NCI-H2171 (cell line): ENCODE data around the gene REEP3.

Source experiments
- DNase-seq: peaks from one replicate; lab custom pipeline; 2025; lab: John Stamatoyannopoulos, UW

Gene REEP3

GRCh38 chr10:63506554-63506953 lies 14.6 kb upstream of the REEP3 start:
- DNase-seq = no peak

DNA sequence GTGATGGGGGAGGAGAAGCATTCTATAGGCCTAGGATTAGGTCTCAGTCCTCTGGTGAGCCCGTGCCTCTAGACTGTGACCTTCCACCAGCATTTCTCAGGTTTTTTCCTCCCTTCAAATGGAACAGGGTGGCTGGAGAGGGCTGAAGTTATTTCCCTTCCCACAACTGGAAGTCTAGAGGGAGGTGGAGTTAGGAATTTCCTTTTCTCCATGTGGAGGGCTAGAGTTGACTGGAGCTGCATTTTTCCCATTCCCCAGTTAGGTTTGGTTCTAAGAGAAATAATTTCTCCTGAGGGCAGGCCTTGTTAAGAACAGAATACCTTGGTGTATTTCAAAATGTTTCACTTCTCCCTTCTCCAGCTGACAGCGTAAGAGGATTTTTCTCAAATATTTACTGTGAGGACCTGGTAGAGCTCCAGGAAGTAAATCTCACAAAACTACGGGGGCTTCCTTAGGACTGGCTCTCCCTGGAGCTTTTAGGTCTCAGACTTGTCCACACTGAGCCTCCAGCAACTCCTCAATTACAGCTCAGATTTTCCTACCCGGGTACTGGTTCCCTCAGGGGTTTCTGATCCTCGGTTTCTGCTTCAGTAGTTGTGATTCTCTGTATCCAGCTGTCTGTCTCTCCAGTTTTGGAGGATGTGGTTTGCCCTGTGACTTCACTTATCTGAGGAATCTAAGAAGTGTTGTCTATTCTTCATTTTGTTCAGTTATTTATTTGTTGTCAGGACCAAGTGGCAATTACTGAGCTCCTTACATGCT lies 6.0 kb upstream of the REEP3 start:
- no peak for DNase-seq

DNA sequence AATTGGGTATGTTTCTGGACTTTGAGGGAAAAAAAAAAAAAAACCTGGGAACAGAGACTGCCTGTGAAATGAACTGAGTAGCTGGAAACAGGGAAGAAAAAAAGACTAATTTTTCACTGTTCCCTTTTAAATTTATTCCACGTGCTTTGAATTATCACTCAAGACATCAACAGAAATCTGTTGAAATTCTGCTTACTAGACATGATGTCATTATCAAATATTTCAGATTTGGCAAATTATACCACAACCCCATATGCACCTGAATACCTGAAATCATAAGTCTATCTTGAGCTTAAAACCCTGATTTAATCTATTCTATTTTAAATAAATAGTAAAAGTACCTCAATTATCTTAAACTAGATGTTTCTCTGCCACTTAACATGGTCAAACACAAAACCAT lies 5.0 kb upstream of the REEP3 start:
- DNase-seq = no peak

GRCh38 chr10:63518690-63519288 lies 2.4 kb upstream of the REEP3 start:
- no peak for DNase-seq

GRCh38 chr10:63521416-63522276 lies 445 bp downstream of the REEP3 start:
- DNase-seq = peak; percentile 52

- DNase-seq = peak; percentile 36
These were observed 1.1 kb downstream of the REEP3 start for GRCh38 chr10:63522277-63522687.

DNA sequence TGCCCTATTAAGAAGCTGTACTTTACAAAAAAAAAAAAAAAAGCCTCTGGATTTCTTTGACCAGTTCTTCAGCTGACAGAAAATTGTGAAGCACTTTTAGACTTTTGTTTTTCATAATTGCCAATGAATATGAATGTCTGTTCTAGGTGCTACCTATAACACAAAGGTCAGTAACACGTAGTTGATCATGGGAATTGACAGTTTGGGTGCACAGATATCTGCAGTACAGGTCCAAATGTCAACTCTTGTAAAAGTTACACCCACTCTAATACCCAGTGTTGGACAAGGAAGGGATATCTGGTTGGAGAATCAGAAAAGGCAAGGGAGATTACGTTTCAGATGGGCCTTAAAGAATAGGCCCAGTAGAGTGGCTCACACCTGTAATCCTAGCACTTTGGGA lies 1.8 kb downstream of the REEP3 start:
- no peak for DNase-seq

GRCh38 chr10:63525021-63525420 lies 3.8 kb downstream of the REEP3 start:
- DNase-seq = no peak

- no peak for DNase-seq
These were observed 6.2 kb downstream of the REEP3 start for GRCh38 chr10:63527401-63527800.

- no peak for DNase-seq
These were observed 7.0 kb downstream of the REEP3 start for GRCh38 chr10:63528084-63528744.

- no peak for DNase-seq
These were observed 9.2 kb downstream of the REEP3 start for GRCh38 chr10:63530409-63530808.

DNA sequence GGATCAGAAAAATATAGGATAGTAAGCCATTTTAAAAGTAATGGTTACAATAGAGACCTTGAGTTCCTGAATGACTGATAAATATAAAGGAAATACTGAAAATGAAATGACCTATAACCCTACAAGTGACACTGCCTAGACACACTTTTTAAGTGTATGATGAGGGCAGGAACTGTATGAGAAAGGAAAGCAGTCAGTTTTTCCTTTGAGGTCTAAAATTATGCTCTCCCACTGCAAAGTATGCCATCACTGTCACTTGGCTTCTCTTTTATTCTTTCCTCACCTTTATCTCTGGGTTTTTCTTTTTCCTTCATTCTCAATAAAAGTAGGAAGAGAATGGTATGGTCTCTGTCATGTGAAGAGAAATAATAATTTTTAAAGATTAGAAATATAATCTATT lies 13.5 kb downstream of the REEP3 start:
- DNase-seq = no peak

DNA sequence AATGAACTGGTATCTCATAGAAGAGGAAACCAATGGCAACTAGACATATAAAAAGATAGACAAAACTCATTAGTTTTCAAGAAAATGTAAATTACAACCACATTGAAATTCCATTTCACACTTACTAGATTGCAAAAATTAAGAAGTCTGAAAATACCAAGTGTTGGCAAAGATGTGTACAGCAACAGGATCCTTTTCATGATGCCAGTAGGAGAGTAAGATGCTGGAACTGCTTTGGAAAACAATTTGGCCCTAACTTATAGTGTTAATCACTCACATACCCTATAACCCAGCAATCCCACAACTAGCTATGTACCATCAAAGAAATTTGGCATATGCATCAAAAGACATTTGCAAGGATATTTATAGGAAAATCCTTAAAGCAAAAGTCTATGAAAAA lies 15.5 kb downstream of the REEP3 start:
- DNase-seq = no peak

DNA sequence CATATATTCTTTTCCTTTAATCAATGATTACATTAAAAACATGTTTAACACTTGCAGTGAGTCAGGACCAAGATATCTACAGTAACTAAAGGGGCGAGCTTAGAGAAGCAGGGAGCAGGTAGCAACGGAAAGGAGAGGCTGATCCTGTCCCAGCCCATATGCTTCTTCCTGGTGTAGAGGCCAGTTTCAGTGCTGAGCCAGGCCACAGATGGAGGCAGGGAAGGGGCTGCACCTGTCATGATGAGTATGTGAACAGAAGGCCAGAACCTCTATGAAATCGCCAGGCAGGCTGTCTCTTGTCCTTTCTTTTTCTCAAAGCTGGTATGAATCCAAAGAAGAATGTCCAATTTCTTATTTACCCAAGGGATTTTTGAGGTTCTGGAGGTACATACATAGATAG lies 16.3 kb downstream of the REEP3 start:
- DNase-seq = peak; percentile 59

DNA sequence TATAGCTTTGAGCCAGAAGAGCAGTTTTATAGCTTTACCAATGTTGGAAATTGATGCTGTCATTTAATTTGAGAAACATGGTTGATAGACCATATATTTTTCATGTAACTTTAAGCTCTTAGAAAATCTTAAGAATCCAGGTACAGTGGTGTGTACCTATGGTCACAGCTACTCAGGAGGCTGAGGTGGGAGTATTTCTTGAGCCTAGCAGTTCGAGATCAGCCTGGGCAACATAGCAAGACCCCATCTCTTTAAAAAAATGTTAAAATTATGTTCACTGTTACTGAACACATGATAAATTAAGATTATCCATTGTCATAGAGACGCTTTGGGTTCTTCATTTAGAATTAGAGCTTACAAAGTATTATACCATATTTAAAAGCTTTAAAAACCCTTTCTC lies 18.2 kb downstream of the REEP3 start:
- DNase-seq = no peak

DNA sequence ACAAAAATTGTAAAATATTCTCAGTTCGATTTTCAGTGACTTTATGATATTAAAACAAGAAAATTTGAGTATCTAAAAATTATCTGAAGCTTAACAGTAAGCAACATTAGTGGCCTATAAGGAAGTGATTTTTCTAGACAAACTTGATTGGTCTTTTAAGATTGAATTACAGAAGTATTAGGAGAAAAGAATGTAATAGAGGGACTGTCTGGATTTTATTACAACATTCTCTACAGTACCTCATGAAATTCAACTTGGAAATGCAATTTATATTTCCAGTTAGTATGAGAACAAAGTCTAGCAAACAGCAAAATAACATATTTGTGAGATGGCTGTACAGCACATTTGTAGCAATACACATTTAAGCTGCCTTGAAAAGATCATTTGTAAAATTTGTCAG lies 18.8 kb downstream of the REEP3 start:
- DNase-seq = no peak

DNA sequence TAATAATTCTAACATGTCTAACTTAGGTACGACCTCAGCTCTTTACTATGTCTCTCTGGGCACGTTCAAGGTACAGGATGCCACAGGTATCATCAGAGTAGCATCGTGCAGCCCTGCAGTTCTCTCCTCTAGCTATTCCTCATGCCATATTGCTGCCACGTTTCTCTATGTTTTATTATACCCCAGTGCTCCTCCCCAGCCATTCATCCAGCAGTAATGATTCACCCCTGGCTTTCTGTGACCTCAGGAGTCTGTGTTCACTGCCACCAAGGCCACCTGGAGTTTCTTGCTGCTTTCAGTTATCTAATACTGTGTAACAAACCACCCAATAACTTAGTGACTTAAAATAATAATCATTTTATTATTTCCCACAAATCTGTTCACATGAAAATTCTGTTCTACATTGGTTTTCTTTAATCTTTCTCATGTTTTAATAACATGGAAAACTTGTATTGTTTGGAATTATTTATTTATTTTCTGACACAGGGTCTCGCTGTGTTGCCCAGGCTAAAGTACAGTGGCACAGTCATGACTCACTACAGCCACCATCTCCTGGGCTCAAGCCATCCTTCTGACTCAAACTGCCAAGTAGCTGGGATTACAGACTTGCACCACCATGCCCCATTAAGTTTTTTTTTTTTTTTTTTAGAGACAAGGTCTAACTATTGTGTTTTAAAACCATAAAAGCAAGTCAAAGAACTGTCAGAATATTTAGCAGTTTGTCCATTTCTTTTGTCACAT lies 21.8 kb downstream of the REEP3 start:
- no peak for DNase-seq

GRCh38 chr10:63543576-63543962 lies 22.4 kb downstream of the REEP3 start:
- DNase-seq = no peak

DNA sequence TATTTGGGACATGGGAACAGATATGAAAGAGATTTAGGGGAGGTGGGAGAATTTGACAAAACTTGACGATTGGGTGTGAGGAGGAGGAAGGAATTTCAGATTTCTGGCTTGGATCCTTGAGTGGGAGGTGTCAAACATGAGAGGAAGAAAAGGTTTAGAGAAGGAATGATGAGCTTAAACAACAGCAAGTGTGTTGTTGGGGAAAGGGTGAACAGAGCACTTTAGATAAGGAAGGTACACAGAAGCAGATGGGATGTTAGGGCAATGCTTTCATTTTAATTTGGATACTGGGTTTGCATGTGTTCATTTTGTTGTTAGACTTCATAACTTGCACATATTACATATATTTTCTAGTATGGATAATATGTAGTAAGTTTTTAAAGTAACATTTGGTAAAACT lies 23.2 kb downstream of the REEP3 start:
- DNase-seq = no peak

DNA sequence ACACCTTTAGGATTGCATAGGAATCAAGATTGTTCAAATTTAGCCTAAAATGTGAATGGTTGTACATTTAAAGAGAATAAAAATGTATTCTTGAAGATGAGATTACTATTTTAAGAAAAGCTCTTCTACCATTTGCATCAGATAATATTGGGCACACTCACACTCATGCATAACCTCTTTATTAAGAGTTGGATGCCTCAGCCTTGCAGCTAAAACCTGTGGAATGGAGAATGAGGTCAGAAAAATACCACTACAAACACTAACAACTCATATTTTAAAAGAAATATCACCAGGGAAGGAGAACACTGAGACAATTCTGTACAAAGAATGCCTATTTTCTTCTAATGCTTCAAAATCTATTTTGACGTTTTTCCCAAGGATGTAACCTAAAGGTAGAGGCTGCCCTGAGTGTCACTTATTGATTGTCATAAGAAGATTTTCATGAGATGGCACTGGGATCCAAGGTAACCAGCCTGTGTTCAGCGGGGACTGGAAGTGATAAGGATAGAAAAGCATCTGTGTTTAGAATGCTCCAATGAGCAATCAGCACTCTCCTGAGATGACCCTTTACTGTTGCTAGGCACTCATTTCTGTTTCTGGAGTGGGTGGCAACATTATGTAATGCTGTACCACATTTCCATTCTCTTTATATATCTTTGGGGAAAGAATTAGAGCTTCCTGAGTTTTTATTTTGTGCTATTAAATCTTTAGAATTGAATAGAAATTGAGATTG lies 26.6 kb downstream of the REEP3 start:
- DNase-seq = peak; percentile 80

DNA sequence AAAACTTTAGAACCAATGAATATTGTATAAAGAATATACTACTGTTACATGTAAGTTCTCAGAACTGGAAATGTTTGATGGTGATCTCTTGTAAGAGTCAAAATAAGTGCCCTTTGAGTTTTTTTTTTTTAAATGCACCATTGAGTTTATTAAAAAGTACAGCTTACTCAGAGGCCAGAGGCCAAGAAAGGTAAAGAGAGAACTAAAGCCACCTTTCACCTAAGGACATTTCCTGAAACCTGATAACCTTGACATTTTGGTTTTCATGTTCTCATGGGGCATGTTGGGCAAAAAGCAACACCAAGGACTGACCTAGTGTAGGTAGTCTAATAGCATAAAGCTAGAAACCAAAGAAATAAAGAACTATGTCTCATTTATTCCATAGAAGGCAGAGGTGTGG lies 27.7 kb downstream of the REEP3 start:
- DNase-seq = no peak
